ENCODE measurements around the gene HEXA.
"Not testable (repeated sequence)": the region's sequence is repeated elsewhere in the genome, so short reads cannot be mapped to it uniquely, and the experiment has no call there.

HEXA gene

GRCh38 chr15:72380743-72381142, 4.9 kb upstream of the HEXA start:
- Mint-ChIP-seq H3K9me3 (no peaks in the 10 kb centered on the region), H3K4me3 (no peak overlapping the region), H3K27ac (no peak overlapping the region), H3K4me1 (peaks cover 10% of the 10 kb centered on the region), H3K27me3 (ENCODE audit: low read depth) (peaks cover 40% of the 10 kb centered on the region), H3K36me3 (ENCODE audit: low read depth) (no peaks in the 10 kb centered on the region)
- no peak for TF ChIP-seq CTCF (IDR thresholded peaks at IDR 0.05; ENCODE audit: unreplicated experiment in 3 of 3)

- no peak for TF ChIP-seq CTCF (IDR thresholded peaks at IDR 0.05; ENCODE audit: unreplicated experiment in 3 of 3)
- H3K27me3 Mint-ChIP-seq (ENCODE audit: low read depth) = peaks cover 32% of the 10 kb centered on the region
- H3K9me3 Mint-ChIP-seq = no peaks in the 10 kb centered on the region
- H3K36me3 Mint-ChIP-seq (ENCODE audit: low read depth) = no peaks in the 10 kb centered on the region
- peaks cover 16% of the 10 kb centered on the region for H3K4me1 Mint-ChIP-seq
- peak overlapping the region in 1 of 3 experiments; percentile 29 for H3K4me3 Mint-ChIP-seq
- H3K27ac Mint-ChIP-seq = no peak overlapping the region
Observed at GRCh38 chr15:72379856-72380430, 4.1 kb upstream of the HEXA start.

- not testable (repeated sequence) for H3K9me3 Mint-ChIP-seq; H3K36me3 Mint-ChIP-seq (ENCODE audit: low read depth); H3K4me3 Mint-ChIP-seq; H3K27ac Mint-ChIP-seq
- H3K4me1 Mint-ChIP-seq = peaks cover 25% of the 10 kb centered on the region
- H3K27me3 Mint-ChIP-seq (ENCODE audit: low read depth) = peaks cover 24% of the 10 kb centered on the region
Observed at GRCh38 chr15:72379106-72379505, 3.3 kb upstream of the HEXA start.

- no peak for TF ChIP-seq CTCF (IDR thresholded peaks at IDR 0.05; ENCODE audit: unreplicated experiment in 3 of 3)
- Mint-ChIP-seq H3K4me1 (peaks cover 28% of the 10 kb centered on the region), H3K9me3 (no peaks in the 10 kb centered on the region), H3K4me3 (peak overlapping the region; percentile 34 to 64 (median 47)), H3K27ac (no peak overlapping the region), H3K36me3 (ENCODE audit: low read depth) (no peaks in the 10 kb centered on the region), H3K27me3 (ENCODE audit: low read depth) (peaks cover 9% of the 10 kb centered on the region)
Observed at GRCh38 chr15:72377331-72377730, 1.5 kb upstream of the HEXA start.

GRCh38 chr15:72375501-72375845, 341 bp downstream of the HEXA start:
- Mint-ChIP-seq H3K4me3 (peak overlapping the region; percentile 92 to 94 (median 93)), H3K36me3 (ENCODE audit: low read depth) (no peaks in the 10 kb centered on the region), H3K9me3 (no peaks in the 10 kb centered on the region), H3K4me1 (peaks cover 28% of the 10 kb centered on the region), H3K27ac (peak overlapping the region; percentile 83 to 96 (median 92)), H3K27me3 (ENCODE audit: low read depth) (peaks cover 9% of the 10 kb centered on the region)
- TF ChIP-seq CTCF (IDR thresholded peaks at IDR 0.05; ENCODE audit: unreplicated experiment in 3 of 3) = no peak

GRCh38 chr15:72372361-72372760, 3.5 kb downstream of the HEXA start:
- H3K36me3 Mint-ChIP-seq (ENCODE audit: low read depth) = peaks cover 5% of the 10 kb centered on the region
- peak overlapping the region in 1 of 3 experiments; percentile 37 for H3K4me3 Mint-ChIP-seq
- H3K27ac Mint-ChIP-seq = no peak overlapping the region
- peaks cover 28% of the 10 kb centered on the region for H3K4me1 Mint-ChIP-seq
- peaks cover 3% of the 10 kb centered on the region for H3K27me3 Mint-ChIP-seq (ENCODE audit: low read depth)
- no peak for TF ChIP-seq CTCF (IDR thresholded peaks at IDR 0.05; ENCODE audit: unreplicated experiment in 3 of 3)
- no peaks in the 10 kb centered on the region for H3K9me3 Mint-ChIP-seq

All from nephron (organoid).